HK-2 (cell line): ENCODE results near the gene SLC39A6.
"Not testable (repeated sequence)": the region's sequence is repeated elsewhere in the genome, so short reads cannot be mapped to it uniquely, and the experiment has no call there.

ENCODE experiments used
- DNase-seq: peaks from one replicate; pipeline ENCODE4 v3.0.0-alpha.2; 2018; ENCODE audit not compliant: unreplicated experiment

The SLC39A6 gene

DNA sequence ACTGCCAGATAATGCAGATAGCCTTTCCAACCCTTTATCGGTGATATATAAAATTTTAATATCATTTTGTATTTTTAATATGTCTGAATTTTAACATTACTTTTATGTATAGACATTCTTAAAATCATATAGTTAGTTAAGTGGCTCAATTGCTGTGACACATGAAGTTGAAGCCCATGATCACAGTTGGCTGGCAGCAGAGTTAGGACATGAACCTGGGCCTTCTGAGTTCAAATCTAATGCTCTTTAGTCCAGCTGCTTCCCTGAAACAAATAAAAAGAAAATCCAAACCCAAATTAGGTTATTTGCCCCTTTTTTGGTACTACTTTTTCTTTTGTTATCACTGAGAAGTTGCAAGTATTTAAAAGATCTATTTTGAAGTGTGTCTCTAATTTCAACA is 6.1 kb upstream of the SLC39A6 start:
- DNase-seq: no peak

DNA sequence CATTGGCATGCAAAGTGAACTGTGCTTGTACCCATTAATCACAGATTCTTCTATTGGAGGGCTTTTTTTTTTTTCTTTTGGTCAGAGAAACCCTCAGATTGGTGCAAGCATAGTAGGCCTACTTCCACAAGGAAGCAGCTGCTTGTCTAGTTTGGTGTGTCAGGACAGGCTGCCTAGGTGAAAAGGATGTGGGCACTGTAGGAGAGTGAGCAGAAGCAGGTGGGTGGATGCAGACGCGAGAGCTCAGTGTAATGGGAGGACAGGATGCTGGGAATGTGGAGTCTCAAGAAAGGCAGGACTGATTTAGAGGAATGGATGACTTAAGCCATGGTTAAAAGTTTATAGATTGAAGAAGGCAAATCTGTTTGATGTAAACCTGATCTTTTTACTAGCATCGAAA is 3.6 kb upstream of the SLC39A6 start:
- DNase-seq: no peak

- no peak for DNase-seq
Measured at GRCh38 chr18:36131692-36132483, 2.7 kb upstream of the SLC39A6 start.

DNA sequence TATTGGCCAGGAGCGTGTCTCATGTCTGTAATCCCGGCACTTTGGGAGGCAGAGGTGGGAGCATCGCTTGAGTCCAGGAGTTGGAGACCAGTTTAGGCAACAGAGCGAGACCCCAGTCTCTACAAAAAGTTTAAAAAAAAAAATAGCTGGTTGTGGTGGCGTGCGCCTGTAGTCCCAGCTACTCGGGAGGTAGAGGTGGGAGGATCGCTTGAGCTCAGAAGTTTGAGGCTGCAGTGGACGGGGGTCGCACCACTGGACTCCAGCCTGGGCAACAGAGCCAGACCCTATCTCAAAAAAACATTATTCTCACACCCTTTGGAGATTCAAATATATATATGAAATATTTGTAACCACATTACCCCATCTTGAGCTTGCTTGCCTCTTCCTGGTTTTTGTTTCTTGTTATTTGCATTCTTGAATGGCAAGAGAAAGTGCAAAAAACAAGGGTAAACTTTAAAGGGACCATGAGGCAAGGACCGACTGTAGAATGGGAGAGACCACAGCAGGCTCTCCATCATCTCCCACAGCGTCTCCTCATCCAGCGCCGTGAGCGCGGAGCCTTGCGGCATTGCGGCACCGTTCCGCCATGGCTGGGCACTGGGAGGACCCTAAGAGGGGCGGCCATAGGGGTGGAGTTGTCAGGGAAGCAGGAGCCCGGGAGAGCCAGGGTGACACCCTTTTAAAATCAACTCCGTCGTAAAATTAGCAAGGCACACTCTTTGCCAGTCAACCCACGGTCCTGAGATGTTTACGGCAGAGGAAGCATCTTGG is 1.9 kb upstream of the SLC39A6 start:
- no peak for DNase-seq

GRCh38 chr18:36130039-36130831 is 1.1 kb upstream of the SLC39A6 start:
- no peak for DNase-seq

GRCh38 chr18:36128907-36129299 is 237 bp downstream of the SLC39A6 start:
- DNase-seq: no peak

GRCh38 chr18:36128530-36128870 is 640 bp downstream of the SLC39A6 start:
- DNase-seq: no peak

DNA sequence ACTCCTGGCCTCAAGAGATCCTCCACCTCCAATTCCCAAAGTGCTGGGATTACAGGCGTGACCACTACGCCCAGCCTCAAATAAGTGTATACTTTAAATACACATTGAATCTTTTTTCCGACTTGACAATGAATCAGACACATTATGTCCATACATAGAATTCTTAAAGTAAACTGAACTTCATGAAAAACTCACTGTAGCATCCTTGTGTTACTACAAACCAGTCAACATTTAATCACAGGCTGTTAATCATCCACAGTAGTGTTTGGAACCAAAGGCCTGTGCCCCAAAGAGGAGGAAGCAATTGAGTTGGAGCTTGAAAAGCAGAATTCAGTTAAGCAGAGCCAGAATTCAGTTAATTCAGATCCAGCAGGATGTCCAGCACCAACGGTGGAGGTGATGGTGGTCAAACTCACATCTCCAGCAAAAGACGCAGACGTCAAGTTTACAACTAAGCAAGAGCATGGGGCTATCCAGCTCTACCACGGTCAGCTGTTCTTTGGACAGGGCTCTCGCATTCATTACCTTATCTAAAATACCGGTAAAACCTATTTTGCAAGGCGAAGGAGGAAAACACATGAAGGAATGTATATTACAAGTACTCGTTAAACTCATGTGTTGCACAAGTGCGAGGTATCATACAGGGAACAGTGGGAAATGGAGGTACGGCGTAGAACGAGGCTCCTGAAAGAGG is 1.2 kb downstream of the SLC39A6 start:
- no peak for DNase-seq

GRCh38 chr18:36126668-36127067 is 2.5 kb downstream of the SLC39A6 start:
- DNase-seq: no peak

- DNase-seq: no peak
Measured at GRCh38 chr18:36124841-36125240, 4.3 kb downstream of the SLC39A6 start.

DNA sequence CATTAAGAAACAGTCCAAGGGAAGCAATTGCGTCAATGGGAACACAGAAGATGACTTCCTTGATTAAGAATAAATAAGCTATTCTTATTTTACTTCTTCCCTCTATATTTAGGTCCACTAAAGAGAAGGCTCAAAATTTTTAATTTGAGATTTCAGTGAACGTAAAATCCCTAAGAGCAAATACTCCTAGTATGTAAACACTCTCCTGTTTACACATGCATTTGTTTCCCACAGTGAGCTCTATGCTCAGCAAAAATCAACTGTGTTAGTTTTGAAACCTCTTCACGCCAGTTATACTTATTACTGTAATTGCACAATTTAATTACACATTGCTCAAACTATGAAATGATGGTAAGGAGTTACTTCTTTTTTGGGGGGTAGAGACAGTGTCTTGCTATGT is 8.8 kb downstream of the SLC39A6 start:
- no peak for DNase-seq

- DNase-seq: not testable (repeated sequence)
Measured at GRCh38 chr18:36116771-36117170, 12.4 kb downstream of the SLC39A6 start.

DNA sequence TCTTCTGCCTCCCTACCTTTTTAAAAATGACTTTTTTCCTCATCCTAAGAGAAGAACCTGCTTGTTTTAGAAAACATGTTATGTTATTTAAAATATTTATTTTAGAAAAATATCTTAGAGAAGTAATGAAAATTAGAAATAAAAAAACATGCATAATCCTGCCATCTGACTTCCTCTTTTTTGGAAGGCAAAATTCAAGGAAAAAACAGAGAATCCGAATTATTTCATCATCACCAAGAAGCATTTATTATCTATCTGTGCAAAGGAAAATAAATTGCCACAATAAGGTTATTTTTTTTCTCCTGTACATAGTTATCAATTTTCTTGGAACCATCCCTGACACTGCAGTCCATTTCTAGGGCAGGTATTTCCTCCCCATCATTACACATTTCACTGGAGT is 14.4 kb downstream of the SLC39A6 start:
- DNase-seq: no peak

DNA sequence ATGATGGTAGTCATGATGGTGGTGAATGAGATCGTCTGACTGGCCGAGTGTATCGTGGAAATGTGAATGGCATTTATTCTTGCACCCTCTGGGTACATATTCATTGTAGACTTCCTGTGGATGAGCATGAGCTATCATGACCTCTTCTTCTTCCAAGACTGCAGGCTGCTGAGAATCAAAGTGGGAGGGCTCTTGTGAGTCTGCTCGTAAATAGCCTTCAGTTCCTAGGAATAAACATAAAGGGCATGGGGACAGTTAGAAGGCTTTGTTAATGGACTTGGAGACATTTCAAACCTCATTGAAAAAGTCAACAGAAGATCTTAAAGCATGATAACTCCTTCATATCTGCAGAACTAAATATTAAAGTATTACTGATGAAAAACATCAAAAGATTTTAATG is 14.9 kb downstream of the SLC39A6 start:
- no peak for DNase-seq

DNA sequence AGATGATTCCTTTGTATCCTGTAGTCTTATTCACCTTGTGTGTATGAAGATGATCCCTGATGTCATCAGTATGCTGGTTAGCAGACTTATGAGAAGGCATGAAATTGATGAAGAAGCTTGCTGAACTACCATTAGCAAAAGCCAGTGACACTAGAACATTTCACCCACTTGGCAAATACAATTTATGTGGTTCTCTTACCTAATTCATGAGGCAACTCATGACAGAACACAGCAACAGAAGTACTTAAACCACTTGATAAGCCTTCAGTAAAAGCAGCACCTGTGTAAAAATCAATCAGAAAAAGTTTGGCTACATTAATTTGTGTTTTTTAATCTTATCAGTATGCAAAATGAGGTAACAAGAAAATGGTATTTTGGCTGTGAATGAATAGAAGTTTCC is 16.8 kb downstream of the SLC39A6 start:
- no peak for DNase-seq

- no peak for DNase-seq
Measured at GRCh38 chr18:36109737-36110136, 19.4 kb downstream of the SLC39A6 start.

- no peak for DNase-seq
Measured at GRCh38 chr18:36108601-36109000, 20.5 kb downstream of the SLC39A6 start.

DNA sequence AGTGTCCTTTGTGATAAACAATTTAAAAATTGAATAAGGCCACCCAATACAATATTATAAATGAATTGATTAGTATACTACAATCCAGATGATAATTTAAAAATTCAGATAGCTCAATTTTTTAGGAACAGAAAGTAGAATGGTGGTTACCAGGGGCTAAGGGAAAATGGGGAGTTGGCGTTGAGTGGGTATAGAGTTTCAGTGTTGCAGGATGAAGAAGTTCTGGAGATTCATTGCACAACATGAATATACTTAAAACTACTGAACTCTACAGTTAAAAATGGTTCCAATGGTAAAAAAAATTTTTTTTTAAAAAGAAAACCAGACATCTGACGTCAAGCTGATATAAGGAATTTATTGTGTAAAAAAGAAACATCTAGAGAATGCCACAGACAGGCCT is 20.9 kb downstream of the SLC39A6 start:
- no peak for DNase-seq

- DNase-seq: no peak
Measured at GRCh38 chr18:36107477-36107876, 21.7 kb downstream of the SLC39A6 start.

- DNase-seq: no peak
Measured at GRCh38 chr18:36104749-36105148, 24.4 kb downstream of the SLC39A6 start.

- DNase-seq: no peak
Measured at GRCh38 chr18:36101943-36102342, 27.2 kb downstream of the SLC39A6 start.

- DNase-seq: no peak
Measured at GRCh38 chr18:36099311-36099710, 29.8 kb downstream of the SLC39A6 start.
